HG03521 (cell line): Measurements from ENCODE around the gene USP9X.
"Not testable (repeated sequence)": the region's sequence is repeated elsewhere in the genome, so short reads cannot be mapped to it uniquely, and the experiment has no call there.

Experiments
- ATAC-seq: cut with Tn5 transposase; IDR thresholded peaks from one replicate; pipeline ENCODE4 v1.9.1; 2021; ENCODE audit warnings: mild to moderate bottlenecking, moderate library complexity; ENCODE audit not compliant: unreplicated experiment

The USP9X gene

DNA sequence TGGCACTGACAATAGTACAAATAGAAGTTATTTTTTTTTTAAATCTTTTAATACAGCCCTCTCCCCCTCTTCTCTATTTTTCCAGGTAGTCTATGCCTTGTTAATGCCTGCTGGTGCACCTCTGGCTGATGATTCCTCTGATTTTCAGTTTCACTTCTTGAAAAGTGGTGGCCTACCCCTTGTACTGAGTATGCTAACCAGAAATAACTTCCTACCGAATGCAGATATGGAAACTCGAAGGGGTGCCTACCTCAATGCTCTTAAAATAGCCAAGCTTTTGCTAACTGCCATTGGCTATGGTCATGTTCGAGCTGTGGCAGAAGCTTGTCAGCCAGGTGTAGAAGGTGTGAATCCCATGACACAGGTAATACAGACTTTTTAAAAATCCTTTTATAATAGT lies 99.1 kb downstream of the USP9X start:
- ATAC-seq = no peak

GRCh38 chrX:41186946-41187345 lies 101.7 kb downstream of the USP9X start:
- not testable (repeated sequence) for ATAC-seq

GRCh38 chrX:41189156-41189555 lies 103.9 kb downstream of the USP9X start:
- ATAC-seq = no peak

DNA sequence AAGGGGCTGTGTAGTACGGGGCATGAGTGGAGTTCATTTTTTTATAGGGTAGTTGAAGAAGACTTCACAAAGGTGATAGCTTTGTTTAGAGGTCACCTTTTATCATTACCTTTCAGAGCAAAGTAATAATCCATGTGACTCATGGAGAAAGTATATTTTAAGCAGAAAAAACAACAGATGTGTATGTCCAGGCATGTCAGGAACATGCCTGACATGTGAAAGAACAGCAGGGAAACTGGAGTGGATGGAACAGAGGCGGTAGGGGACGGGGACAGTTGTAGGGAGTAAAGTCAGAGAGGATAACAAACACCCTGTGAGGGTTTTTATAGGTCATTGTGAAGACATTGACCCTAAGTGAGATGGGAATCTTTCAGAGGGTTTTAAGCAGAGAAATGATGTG lies 107.6 kb downstream of the USP9X start:
- ATAC-seq = no peak

GRCh38 chrX:41198410-41198809 lies 113.2 kb downstream of the USP9X start:
- ATAC-seq = no peak

DNA sequence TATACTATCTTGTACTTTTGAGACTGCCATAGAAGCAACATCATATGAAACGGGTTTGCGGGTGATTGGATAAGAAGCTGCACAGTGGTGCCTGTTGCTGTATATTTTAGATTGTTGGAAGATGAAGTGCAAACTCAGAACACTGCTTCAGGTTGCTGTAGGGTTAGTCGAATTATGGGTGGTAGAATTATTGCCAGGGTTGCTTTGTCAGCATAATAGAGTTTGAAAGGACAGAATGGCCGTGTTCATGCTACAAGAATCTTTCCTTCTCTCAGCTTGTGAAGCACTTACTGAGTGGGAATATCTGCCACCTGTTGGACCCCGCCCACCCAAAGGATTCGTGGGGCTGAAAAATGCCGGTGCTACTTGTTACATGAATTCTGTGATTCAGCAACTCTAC lies 115.5 kb downstream of the USP9X start:
- ATAC-seq = no peak

GRCh38 chrX:41209853-41210252 lies 124.6 kb downstream of the USP9X start:
- no peak for ATAC-seq

- no peak for ATAC-seq
Observed at GRCh38 chrX:41224605-41225004, 139.4 kb downstream of the USP9X start.

DNA sequence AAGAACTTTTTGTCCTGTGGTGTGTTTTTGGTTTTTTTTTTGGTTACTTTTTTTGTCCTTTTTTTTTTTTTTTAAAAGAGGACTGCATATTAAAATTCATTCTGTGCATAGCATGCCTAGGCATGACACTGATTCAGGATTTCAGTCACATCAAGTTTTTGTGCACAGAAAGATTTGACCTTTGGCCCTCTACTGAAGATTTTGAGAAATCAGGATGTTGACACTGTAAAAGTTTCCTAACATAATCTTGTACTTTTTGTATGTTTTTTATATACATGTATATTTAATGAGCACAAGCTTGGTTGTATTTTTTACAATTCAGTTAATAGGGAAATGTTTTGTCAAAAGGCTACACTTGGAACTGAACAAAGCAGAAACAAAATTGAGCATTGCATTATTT lies 148.7 kb downstream of the USP9X start:
- no peak for ATAC-seq

DNA sequence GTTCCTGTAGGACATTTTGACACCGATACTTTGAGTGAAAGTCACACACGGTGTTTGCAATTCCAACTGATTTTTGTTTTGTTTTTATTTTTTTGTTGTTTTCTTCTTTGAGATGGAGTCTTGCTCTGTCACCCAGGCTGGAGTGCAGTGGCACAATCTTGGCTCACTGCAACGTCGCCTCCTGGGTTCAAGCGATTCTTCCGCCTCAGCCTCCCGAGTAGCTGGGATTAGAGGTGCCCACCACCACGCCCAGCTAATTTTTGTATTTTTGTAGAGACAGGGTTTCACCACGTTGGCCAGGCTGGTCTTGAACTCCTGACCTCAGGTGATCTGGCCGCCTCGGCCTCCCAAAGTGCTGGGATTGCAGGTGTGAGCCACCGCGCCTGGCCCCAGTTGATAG lies 149.2 kb downstream of the USP9X start:
- not testable (repeated sequence) for ATAC-seq

DNA sequence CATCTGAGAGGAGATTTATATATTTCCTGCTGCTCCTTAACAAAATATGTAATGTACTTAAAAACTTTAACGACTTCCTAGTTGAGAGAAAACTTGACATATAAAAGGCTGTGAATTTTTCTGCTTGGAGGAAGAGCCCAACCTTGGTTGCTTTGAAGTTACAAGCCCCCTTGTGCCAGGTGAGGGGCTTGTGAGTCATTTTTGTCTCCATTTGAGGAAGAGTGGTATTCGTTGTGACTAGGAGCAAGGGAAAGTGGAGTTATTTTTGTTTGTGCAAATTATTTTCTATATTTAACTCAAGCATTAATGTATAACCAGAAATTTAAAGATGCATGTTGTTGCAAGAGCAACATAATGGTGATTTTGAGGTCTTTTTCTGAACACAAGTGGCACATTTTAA lies 149.7 kb downstream of the USP9X start:
- ATAC-seq = no peak

DNA sequence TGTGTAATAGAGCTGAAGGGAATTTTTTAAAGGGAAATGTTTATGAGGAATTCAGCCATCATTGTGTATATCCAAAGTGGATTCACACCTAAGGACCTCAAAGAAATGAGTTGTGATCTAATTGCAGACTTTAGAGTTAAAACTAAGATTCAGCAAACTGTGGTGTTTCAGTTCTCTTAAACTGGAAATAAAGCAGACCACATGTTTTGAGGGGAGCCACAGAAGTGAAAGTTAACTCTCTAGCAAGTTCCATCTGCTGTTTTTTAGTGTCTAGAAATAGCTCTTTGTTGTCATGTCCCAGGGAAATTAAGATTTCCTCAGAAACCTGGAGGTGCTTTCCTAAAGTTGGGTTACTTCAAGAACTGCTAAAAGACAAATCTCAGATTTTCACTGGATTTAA lies 151.4 kb downstream of the USP9X start:
- no peak for ATAC-seq

GRCh38 chrX:41240509-41240908 lies 155.3 kb downstream of the USP9X start:
- no peak for ATAC-seq

GRCh38 chrX:41241962-41242361 lies 156.7 kb downstream of the USP9X start:
- no peak for ATAC-seq

DNA sequence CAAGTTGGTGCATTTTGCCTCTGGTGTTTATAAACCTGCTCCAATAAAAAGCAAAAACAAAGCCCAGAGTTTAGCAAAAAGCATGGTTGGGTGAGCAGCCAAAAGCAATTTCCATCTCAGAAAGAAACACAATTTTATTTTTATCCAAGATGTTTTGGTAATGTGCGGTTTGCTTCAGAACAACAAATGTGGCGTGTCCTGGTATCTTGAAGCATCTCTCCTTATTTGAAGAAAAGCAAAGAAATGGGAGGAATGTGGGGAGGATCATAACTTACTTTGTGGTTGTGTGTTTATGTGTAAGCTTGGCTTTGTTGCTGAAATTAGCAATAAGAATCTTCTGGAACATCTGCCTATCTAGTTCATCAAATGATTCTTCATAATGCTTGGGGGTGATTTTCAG lies 160.4 kb downstream of the USP9X start:
- ATAC-seq = no peak

GRCh38 chrX:41250867-41251266 lies 165.6 kb downstream of the USP9X start:
- no peak for ATAC-seq

- no peak for ATAC-seq
Observed at GRCh38 chrX:41257801-41258200, 172.6 kb downstream of the USP9X start.

DNA sequence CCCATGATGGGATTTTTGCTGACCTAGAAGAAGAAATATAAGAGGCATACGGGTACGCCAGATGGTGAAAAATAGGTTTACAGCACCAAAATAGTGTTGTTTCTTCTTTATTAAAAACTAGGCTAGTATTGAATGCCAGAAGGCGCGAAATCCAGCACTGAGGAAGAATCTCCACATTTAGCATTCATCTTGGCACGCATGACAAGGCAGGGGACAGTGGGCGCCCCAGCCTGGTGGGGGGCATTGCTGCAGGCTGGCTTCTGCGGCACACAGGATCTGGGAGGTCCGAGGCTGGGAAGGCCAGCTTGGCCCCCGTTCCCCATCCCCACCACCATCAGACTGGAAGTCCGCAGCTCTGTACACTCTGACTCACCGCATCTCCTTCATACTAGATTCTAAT lies 173.0 kb downstream of the USP9X start:
- no peak for ATAC-seq

DNA sequence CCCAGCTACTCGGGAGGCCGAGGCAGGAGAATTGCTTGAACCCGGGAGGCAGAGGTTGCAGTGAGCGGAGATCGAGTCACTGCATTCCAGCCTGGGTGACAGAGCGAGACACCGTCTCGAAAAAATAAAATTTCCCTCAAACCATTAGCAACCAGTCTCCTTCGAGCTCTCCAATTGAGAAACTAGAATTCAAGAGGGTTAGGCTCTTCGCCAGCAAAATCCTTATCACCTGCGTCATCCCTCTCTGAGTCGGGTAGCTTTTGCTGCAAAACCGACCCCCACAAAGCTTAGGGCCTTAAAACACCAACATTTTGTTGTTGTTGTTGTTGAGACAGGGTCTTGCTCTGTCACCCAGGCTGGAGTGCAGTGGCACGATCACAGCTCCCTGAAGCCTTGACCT lies 173.6 kb downstream of the USP9X start:
- ATAC-seq = no peak

DNA sequence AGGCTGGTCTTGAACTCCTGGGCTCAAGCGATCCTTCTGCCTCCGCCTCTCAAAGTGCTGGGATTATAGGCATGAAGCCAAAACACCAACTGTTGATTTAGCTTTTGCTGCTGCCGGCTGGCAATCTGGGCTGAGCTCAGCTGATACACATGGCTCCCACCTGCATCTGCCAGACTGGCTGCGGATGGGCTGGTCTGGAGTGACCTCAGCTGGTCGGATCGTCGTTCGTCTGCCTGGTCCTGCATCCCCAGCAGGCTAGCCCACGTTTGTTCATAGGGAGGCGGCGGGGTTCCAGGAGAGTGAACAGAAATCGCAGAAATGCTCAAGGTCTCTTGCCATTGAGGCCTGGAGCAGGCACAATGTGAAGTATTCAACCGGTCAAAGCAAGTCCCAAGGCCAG lies 174.3 kb downstream of the USP9X start:
- no peak for ATAC-seq

DNA sequence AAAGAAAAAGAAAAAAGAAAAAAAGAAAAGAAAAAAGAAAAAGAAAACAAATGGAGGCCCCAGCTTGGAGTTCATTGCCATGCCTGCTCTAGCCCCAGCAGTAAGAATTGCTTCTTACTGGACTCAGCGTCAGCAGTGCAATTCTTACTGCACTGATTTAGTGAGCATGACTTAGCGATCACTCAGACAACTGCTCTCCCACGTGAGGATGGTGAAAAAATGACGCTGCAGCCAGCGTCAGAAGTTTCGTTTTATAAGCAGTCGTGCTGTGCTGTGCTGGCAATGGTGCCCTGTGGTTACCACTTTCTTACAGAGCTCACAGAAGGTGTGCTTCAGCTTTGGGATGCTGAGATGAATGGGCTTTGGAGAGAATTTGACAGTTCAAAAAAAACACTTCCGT lies 180.4 kb downstream of the USP9X start:
- ATAC-seq = no peak

- ATAC-seq = no peak
Observed at GRCh38 chrX:41273638-41274037, 188.4 kb downstream of the USP9X start.

- no peak for ATAC-seq
Observed at GRCh38 chrX:41275661-41276609, 190.7 kb downstream of the USP9X start.
